Measurements from ENCODE around the gene LRRC8E. TPM values are rescaled to one million over a fixed set of nuclear protein-coding genes. Genes with fewer than 3 reads are reported as not detected.
A peak's percentile ranks its signal among the peaks of the same experiment; 100 is the strongest.
"Not testable (repeated sequence)": the region's sequence is repeated elsewhere in the genome, so short reads cannot be mapped to it uniquely, and the experiment has no call there.

LRRC8E gene
- total RNA-seq, 4 donors from 2014 or later: 0.13 to 0.32 (median 0.29) TPM

DNA sequence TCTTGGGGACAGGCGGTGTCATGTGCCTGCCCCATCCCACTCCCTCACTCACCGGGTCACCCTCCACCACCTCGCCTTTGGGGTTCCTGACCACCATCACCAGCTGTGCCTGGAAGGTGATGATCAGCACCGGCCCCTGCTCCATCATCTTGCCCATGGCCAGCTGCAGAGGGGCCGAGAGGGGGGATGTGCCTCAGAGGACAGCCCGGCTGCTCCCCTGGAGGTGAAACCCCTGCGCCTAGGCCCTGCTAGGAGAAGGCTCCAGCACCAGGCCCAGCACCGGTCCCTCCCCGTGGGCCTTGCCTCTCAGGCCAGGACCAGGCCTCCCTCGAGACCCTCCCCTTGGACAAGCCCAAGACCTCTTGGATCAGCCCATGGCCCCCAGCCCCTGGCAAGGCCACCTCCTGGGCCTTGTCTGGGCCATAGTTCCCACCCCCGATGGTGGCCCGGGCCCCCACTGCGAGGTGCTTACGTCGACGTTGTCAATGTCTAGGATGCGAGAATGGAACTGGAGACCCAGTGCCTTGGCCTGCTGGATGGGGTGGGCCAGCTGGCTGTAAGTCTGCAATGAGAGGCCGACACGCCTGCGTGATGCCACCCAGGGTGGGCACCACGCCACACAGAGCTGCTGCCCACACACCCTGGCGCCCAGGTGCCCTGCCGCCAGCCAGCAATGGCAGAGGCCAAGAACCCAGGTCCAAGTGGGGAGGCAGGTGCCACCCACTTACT lies 39.5 kb downstream of the LRRC8E start:
- TF ChIP-seq POLR2AphosphoS5 (IDR thresholded peaks at IDR 0.05): no peak
- no peak for TF ChIP-seq EP300 (IDR thresholded peaks at IDR 0.05)
- no peak for TF ChIP-seq POLR2A (IDR thresholded peaks at IDR 0.05)
- TF ChIP-seq CTCF (IDR thresholded peaks at IDR 0.05): no peak
- H3K27me3 ChIP-seq: no peaks in the 10 kb centered on the region
- H3K4me3 ChIP-seq: peak overlapping the region in 1 of 2 donors; percentile 32
- ATAC-seq: no peak
- WGBS, 2 donors (ENCODE audit: low coverage in 1 of 2): 90% methylated on average over 2 of the region's 23 CpGs; no CpG with 5 or more reads in 1 of the 2 donors
- peak overlapping the region; percentile 94 to 97 (median 94) for H3K27ac ChIP-seq
- peaks cover 17 to 94% (median 64%) of the 10 kb centered on the region in 3 donors for H3K4me1 ChIP-seq
- peaks cover 0 to 34% of the 10 kb centered on the region in 2 donors for H3K36me3 ChIP-seq
- H3K9me3 ChIP-seq: no peaks in the 10 kb centered on the region

- no peaks in the 10 kb centered on the region for H3K9me3 ChIP-seq
- H3K4me1 ChIP-seq: peaks cover 17 to 89% (median 64%) of the 10 kb centered on the region in 3 donors
- H3K27me3 ChIP-seq: no peaks in the 10 kb centered on the region
- H3K36me3 ChIP-seq: peaks cover 0 to 34% of the 10 kb centered on the region in 2 donors
- peak overlapping the region in 1 of 2 donors; percentile 32 for H3K4me3 ChIP-seq
- H3K27ac ChIP-seq: peak overlapping the region; percentile 94 to 97 (median 94)
- TF ChIP-seq POLR2A (IDR thresholded peaks at IDR 0.05) (no peak), EP300 (IDR thresholded peaks at IDR 0.05) (no peak), CTCF (IDR thresholded peaks at IDR 0.05) (peak in 1 of 4 experiments; percentile 41), POLR2AphosphoS5 (IDR thresholded peaks at IDR 0.05) (peak; percentile 67)
- no peak for ATAC-seq
- 15 to 31% methylated on average over 4 to 5 of the region's 9 CpGs for WGBS, 2 donors (ENCODE audit: low coverage in 1 of 2)
These were observed 40.0 kb downstream of the LRRC8E start for GRCh38 chr19:7928334-7928706.

DNA sequence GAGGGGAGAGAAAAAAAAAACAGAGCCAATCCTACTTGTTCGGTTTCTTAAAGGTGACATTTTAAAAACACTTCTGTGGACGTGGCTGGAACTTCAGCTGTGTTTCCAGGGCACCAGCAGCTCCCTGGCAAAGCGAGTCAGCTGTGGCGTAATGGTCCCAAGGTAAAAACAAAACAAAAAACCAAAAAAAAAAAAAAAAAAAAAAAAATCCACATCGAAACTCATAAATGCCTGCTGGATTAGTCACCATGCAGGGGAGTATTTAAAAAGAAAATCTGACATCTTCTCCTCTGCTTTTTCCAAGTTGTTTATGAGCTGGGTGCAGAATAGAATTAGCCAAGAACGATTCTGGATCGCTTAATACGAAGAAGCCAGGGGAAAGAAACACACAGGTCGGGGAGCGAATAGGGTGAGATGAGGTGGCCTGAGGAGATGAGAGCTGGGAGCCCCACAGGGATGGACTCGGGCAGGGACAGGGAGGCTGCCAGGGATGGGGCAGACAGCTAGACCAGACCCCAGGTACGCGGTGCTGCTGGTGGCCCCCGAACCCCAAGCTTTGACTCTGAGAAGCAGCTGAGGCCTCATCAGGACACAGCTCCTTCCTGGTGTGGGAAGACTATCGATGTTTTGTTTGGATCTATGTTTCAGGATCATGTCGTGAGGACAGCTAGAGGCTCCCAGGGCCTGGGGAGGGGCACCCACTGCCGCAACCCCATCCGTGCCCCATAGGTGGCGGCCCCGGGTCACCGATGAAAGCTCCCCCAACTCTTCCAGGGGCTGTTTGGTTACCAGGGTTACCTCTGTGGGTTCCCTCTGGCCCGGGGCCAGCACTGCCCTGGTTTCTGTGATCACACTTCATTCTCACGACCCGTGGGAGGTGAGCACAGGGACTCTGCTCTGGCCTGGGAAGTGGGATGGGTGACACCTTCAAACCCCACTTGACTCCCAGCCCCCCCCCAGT lies 40.7 kb downstream of the LRRC8E start:
- Histone ChIP-seq H3K9me3 (no peaks in the 10 kb centered on the region), H3K4me1 (peaks cover 17 to 82% (median 64%) of the 10 kb centered on the region in 3 donors), H3K36me3 (peaks cover 0 to 41% of the 10 kb centered on the region in 2 donors), H3K27ac (peak overlapping the region; percentile 94 to 97 (median 94)), H3K27me3 (no peaks in the 10 kb centered on the region), H3K4me3 (peak overlapping the region in 1 of 2 donors; percentile 38)
- TF ChIP-seq EP300 (IDR thresholded peaks at IDR 0.05) (no peak), CTCF (IDR thresholded peaks at IDR 0.05) (peak in 3 of 4 experiments; percentile 15 to 50 (median 49)), POLR2AphosphoS5 (IDR thresholded peaks at IDR 0.05) (peak; percentile 74), POLR2A (IDR thresholded peaks at IDR 0.05) (no peak)
- peak; percentile 57 for ATAC-seq
- WGBS, 2 donors (ENCODE audit: low coverage in 1 of 2): 32 to 34% methylated on average over 8 to 12 of the region's 24 CpGs

GRCh38 chr19:7930030-7930429 lies 41.7 kb downstream of the LRRC8E start:
- not testable (repeated sequence) for H3K9me3 ChIP-seq, ATAC-seq, H3K27me3 ChIP-seq, H3K4me3 ChIP-seq
- WGBS, 2 donors (ENCODE audit: low coverage in 1 of 2): 73% methylated on average over 2 of the region's 11 CpGs; no CpG with 5 or more reads in 1 of the 2 donors
- Histone ChIP-seq H3K27ac (peak overlapping the region; percentile 94 to 97 (median 94)), H3K36me3 (peaks cover 0 to 51% of the 10 kb centered on the region in 2 donors), H3K4me1 (peaks cover 17 to 72% (median 55%) of the 10 kb centered on the region in 3 donors)

GRCh38 chr19:7930765-7931164 lies 42.5 kb downstream of the LRRC8E start:
- 48% methylated on average over 3 of the region's 7 CpGs; no CpG with 5 or more reads in 1 of the 2 donors for WGBS, 2 donors (ENCODE audit: low coverage in 1 of 2)
- peaks cover 0 to 59% of the 10 kb centered on the region in 2 donors for H3K36me3 ChIP-seq
- H3K4me3 ChIP-seq: no peak overlapping the region
- no peaks in the 10 kb centered on the region for H3K27me3 ChIP-seq
- peak overlapping the region; percentile 94 to 97 (median 94) for H3K27ac ChIP-seq
- TF ChIP-seq CTCF (IDR thresholded peaks at IDR 0.05): no peak
- no peak for TF ChIP-seq POLR2A (IDR thresholded peaks at IDR 0.05)
- TF ChIP-seq EP300 (IDR thresholded peaks at IDR 0.05): no peak
- no peak for TF ChIP-seq POLR2AphosphoS5 (IDR thresholded peaks at IDR 0.05)
- no peak for ATAC-seq
- H3K9me3 ChIP-seq: no peaks in the 10 kb centered on the region
- H3K4me1 ChIP-seq: peaks cover 17 to 64% (median 50%) of the 10 kb centered on the region in 3 donors

Measured in gastroesophageal sphincter (tissue), 4 donors.